OCI-LY3 (cell line): ENCODE data around the gene TBL1XR1.

Experiments used
- H2AFZ ChIP-seq: fragments of 200-600, 300-600 bp; shearing (Covaris generic); 2 replicates; pipeline ENCODE4 v1.6.0; 2014; ENCODE audit warnings: antibody characterized with exemption, low read depth, low read length
- H3K27ac ChIP-seq: fragments of 200-600, 300-600 bp; sonication (generic); 2 replicates; pipeline ENCODE4 v1.5.1; 2014; ENCODE audit warnings: mild to moderate bottlenecking, low read length, moderate library complexity, mixed read lengths
- H3K27me3 ChIP-seq: fragments of 200-600, 300-600 bp; sonication (generic); 2 replicates; pipeline ENCODE4 v1.6.1; 2014; ENCODE audit warnings: low read depth, low read length, mixed read lengths
- H3K36me3 ChIP-seq: fragments of 200-600, 300-600 bp; sonication (generic); replicated peaks from 2 replicates; pipeline ENCODE3; 2014; ENCODE audit warnings: low read depth, low read length, mixed read lengths
- H3K4me1 ChIP-seq: fragments of 300-600, 200-600 bp; sonication (generic); 2 replicates; pipeline ENCODE4 v1.6.1; 2014; ENCODE audit warnings: low read length, mixed read lengths
- H3K4me2 ChIP-seq: fragments of 200-600, 300-600 bp; sonication (generic); 2 replicates; pipeline ENCODE4 v1.6.1; 2014; ENCODE audit warnings: low read length, mixed read lengths
- H3K4me3 ChIP-seq: fragments of 300-600, 200-600 bp; sonication (generic); 2 replicates; pipeline ENCODE4 v1.5.1; 2014; ENCODE audit warnings: antibody characterized with exemption, mild to moderate bottlenecking, low read length, moderate library complexity
- H3K79me2 ChIP-seq: fragments of 300-600, 200-600 bp; shearing (Covaris generic); 2 replicates; pipeline ENCODE4 v1.6.1; 2014; ENCODE audit warnings: mild to moderate bottlenecking, low read length, mixed read lengths
- H3K9ac ChIP-seq: fragments of 300-600, 200-600 bp; shearing (Covaris generic); 2 replicates; pipeline ENCODE4 v1.6.0; 2014; ENCODE audit warnings: mild to moderate bottlenecking, low read length, moderate library complexity
- H3K9me3 ChIP-seq: fragments of 200-600, 300-600 bp; shearing (Covaris generic); 2 replicates; pipeline ENCODE4 v1.6.1; 2014; ENCODE audit warnings: low read length, mixed read lengths; ENCODE audit not compliant: insufficient read depth
- H4K20me1 ChIP-seq: fragments of 200-600, 300-600 bp; sonication (generic); 2 replicates; pipeline ENCODE4 v1.6.1; 2016; ENCODE audit warnings: low read length, mixed read lengths; ENCODE audit not compliant: insufficient read depth
- EZH2phosphoT487 ChIP-seq: fragments of 200-600 bp; shearing (Covaris generic); IDR thresholded peaks from 2 replicates; pipeline ENCODE4 v1.6.1; 2018; ENCODE audit warnings: antibody characterized with exemption, mixed run types, low read depth
- TF ChIP-seq, protein P1 (sequence below): fragments of 200-600, 300-600 bp; sonication (generic); IDR thresholded peaks from 2 replicates; pipeline ENCODE4 v1.5.1; 2014; ENCODE audit warnings: antibody characterized with exemption, low read length, low read depth

Gene TBL1XR1

DNA sequence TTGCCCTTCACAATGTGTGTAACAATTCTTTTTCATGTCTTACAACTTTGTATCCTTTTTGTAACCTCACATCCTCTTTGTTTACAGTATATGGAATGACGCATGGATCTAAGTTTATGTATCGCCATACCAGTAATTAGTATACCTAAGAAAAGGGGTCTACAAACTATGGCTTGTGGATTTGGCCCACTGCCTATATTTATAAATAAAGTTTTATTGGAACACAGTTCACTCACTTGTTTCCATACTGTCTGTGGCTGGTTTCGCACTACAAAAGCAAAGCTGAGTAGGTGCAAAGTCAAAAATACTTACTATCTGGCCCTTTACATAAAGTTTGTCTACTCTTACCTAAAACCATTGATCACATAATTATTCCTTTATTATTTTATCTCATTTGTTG, 226.5 kb downstream of the TBL1XR1 start:
- Histone ChIP-seq H3K4me2 (no peak overlapping the region), H3K9me3 (no peaks in the 10 kb centered on the region), H3K36me3 (no peaks in the 10 kb centered on the region), H3K9ac (no peak overlapping the region), H4K20me1 (no peaks in the 10 kb centered on the region), H3K79me2 (no peaks in the 10 kb centered on the region), H3K27me3 (peaks cover 9% of the 10 kb centered on the region), H3K4me3 (no peak overlapping the region), H3K27ac (no peak overlapping the region), H2AFZ (no peak overlapping the region), H3K4me1 (peaks cover 11% of the 10 kb centered on the region)
- TF ChIP-seq, protein P1, sequence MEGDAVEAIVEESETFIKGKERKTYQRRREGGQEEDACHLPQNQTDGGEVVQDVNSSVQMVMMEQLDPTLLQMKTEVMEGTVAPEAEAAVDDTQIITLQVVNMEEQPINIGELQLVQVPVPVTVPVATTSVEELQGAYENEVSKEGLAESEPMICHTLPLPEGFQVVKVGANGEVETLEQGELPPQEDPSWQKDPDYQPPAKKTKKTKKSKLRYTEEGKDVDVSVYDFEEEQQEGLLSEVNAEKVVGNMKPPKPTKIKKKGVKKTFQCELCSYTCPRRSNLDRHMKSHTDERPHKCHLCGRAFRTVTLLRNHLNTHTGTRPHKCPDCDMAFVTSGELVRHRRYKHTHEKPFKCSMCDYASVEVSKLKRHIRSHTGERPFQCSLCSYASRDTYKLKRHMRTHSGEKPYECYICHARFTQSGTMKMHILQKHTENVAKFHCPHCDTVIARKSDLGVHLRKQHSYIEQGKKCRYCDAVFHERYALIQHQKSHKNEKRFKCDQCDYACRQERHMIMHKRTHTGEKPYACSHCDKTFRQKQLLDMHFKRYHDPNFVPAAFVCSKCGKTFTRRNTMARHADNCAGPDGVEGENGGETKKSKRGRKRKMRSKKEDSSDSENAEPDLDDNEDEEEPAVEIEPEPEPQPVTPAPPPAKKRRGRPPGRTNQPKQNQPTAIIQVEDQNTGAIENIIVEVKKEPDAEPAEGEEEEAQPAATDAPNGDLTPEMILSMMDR: no peak
- TF ChIP-seq EZH2phosphoT487: no peak

DNA sequence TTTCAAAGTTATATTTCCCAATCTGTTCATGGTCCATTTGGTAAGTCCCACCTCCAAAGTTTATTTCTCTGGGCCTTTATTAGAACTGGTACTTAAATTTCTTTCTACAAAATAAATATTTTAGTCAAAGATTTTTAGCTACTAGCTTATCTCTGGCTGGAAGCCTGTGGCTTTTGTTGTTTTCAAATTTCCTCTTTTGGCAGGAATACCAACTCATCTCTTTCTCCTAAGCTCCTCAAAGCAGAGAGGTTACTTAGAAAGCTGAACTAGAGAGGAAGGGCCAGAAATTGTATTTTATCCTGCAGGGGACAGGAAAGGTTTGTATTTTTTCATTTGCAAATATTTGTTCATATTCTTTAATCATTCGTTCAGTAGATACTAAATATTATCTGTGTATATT, 227.8 kb downstream of the TBL1XR1 start:
- Histone ChIP-seq H4K20me1 (no peaks in the 10 kb centered on the region), H3K36me3 (no peaks in the 10 kb centered on the region), H3K27me3 (peaks cover 19% of the 10 kb centered on the region), H3K4me2 (no peak overlapping the region), H3K9ac (no peak overlapping the region), H3K4me1 (peaks cover 23% of the 10 kb centered on the region), H3K4me3 (no peak overlapping the region), H3K79me2 (no peaks in the 10 kb centered on the region), H3K9me3 (no peaks in the 10 kb centered on the region), H2AFZ (no peak overlapping the region), H3K27ac (no peak overlapping the region)
- TF ChIP-seq, protein P1: no peak
- TF ChIP-seq EZH2phosphoT487: no peak
